GM18907 (cell line): Measurements from ENCODE around the gene TMCC3.

Source experiments
- ATAC-seq: cut with Tn5 transposase; IDR thresholded peaks from one replicate; pipeline ENCODE4 v1.9.1; 2021; ENCODE audit warnings: mild to moderate bottlenecking, moderate library complexity; ENCODE audit not compliant: unreplicated experiment

Gene TMCC3

GRCh38 chr12:94637390-94638113, 12.8 kb downstream of the TMCC3 start:
- no peak for ATAC-seq

- ATAC-seq: no peak
Measured at GRCh38 chr12:94636462-94637085, 13.8 kb downstream of the TMCC3 start.

GRCh38 chr12:94634717-94635116, 15.6 kb downstream of the TMCC3 start:
- no peak for ATAC-seq

GRCh38 chr12:94633401-94633800, 17.0 kb downstream of the TMCC3 start:
- no peak for ATAC-seq

GRCh38 chr12:94631058-94631457, 19.3 kb downstream of the TMCC3 start:
- ATAC-seq: no peak

GRCh38 chr12:94628819-94629472, 21.4 kb downstream of the TMCC3 start:
- ATAC-seq: no peak

GRCh38 chr12:94628369-94628768, 22.0 kb downstream of the TMCC3 start:
- no peak for ATAC-seq

- no peak for ATAC-seq
Measured at GRCh38 chr12:94625531-94625930, 24.8 kb downstream of the TMCC3 start.

GRCh38 chr12:94623161-94623920, 27.0 kb downstream of the TMCC3 start:
- no peak for ATAC-seq

GRCh38 chr12:94622475-94622874, 27.9 kb downstream of the TMCC3 start:
- ATAC-seq: no peak

GRCh38 chr12:94621662-94622359, 28.5 kb downstream of the TMCC3 start:
- ATAC-seq: peak; percentile 97

- ATAC-seq: peak; percentile 42
Measured at GRCh38 chr12:94620621-94621020, 29.7 kb downstream of the TMCC3 start.

- ATAC-seq: no peak
Measured at GRCh38 chr12:94618995-94619695, 31.2 kb downstream of the TMCC3 start.

- no peak for ATAC-seq
Measured at GRCh38 chr12:94617101-94617500, 33.3 kb downstream of the TMCC3 start.

- ATAC-seq: no peak
Measured at GRCh38 chr12:94616203-94616729, 34.1 kb downstream of the TMCC3 start.

- no peak for ATAC-seq
Measured at GRCh38 chr12:94615260-94616181, 34.8 kb downstream of the TMCC3 start.

GRCh38 chr12:94614288-94614721, 36.1 kb downstream of the TMCC3 start:
- ATAC-seq: no peak

GRCh38 chr12:94609917-94610443, 40.4 kb downstream of the TMCC3 start:
- no peak for ATAC-seq
